Liver (tissue), 9 donors: Measurements from ENCODE around the gene EPB41L2. TPM values are rescaled to one million over a fixed set of nuclear protein-coding genes. Genes with fewer than 3 reads are reported as not detected.

Experiments
- DNase-seq: peaks from one replicate; pipeline ENCODE4 v3.0.0-alpha.2; 2017; ENCODE audit warnings: low spot score
- H3K27ac ChIP-seq, 2 donors: one replicate each; pipeline ENCODE4 v1.7.0; 2013; ENCODE audit warnings: inconsistent platforms in 2 of 2, low read length in 2 of 2, control low read depth in 1 of 2, low read depth in 1 of 2, mild to moderate bottlenecking in 1 of 2
- H3K27me3 ChIP-seq, 4 donors: one replicate each; pipeline versions ENCODE4 v1.6.1 to v1.7.0; 2013; ENCODE audit warnings: low read length in 3 of 4, inconsistent platforms in 1 of 4, mild to moderate bottlenecking in 1 of 4, moderate library complexity in 1 of 4; ENCODE audit not compliant: control insufficient read depth in 4 of 4, insufficient read depth in 4 of 4
- H3K36me3 ChIP-seq, 4 donors: one replicate each; pipeline versions ENCODE4 v1.6.1 to v1.7.0; 2013; ENCODE audit warnings: low read length in 3 of 4, mild to moderate bottlenecking in 3 of 4, low read depth in 1 of 4, moderate library complexity in 1 of 4; ENCODE audit not compliant: control insufficient read depth in 4 of 4, insufficient read depth in 3 of 4
- H3K4me1 ChIP-seq, 4 donors: one replicate each; pipeline versions ENCODE4 v1.6.1 to v1.7.0; 2013; ENCODE audit warnings: low read length in 3 of 4, mild to moderate bottlenecking in 3 of 4, moderate library complexity in 1 of 4; ENCODE audit not compliant: control insufficient read depth in 4 of 4, insufficient read depth in 4 of 4
- H3K4me3 ChIP-seq, 3 donors: one replicate each; pipeline versions ENCODE4 v1.6.1 to v1.7.0; 2013; ENCODE audit warnings: low read length in 3 of 3, control low read depth in 1 of 3, low read depth in 1 of 3, mild to moderate bottlenecking in 1 of 3
- H3K9ac ChIP-seq, 2 donors: one replicate each; pipeline ENCODE4 v1.7.0; 2013; ENCODE audit warnings: low read length in 2 of 2, mild to moderate bottlenecking in 2 of 2, moderate library complexity in 2 of 2, control low read depth in 1 of 2, low read depth in 1 of 2
- H3K9me3 ChIP-seq, 4 donors: one replicate each; pipeline versions ENCODE4 v1.6.1 to v1.7.0; 2013; ENCODE audit warnings: low read length in 3 of 4; ENCODE audit not compliant: control insufficient read depth in 4 of 4
- EGR1 ChIP-seq, 2 donors: IDR thresholded peaks; 2 replicates each; pipeline ENCODE4 v1.6.1; 2016 to 2018; ENCODE audit warnings: antibody characterized with exemption in 2 of 2, low read depth in 2 of 2
- FOXA1 ChIP-seq: IDR thresholded peaks from 2 replicates; pipeline ENCODE4 v1.6.1; 2016; ENCODE audit warnings: antibody characterized with exemption
- GABPA ChIP-seq, 2 donors: IDR thresholded peaks in 1 of 2; conservative IDR thresholded peaks in 1 of 2; 2 replicates each; pipeline ENCODE4 v1.6.1; 2016; ENCODE audit warnings: antibody characterized with exemption in 2 of 2, mild to moderate bottlenecking in 1 of 2, moderate library complexity in 1 of 2
- HNF4G ChIP-seq: IDR thresholded peaks from 2 replicates; pipeline ENCODE4 v1.6.1; 2016; ENCODE audit warnings: antibody characterized with exemption
- MAX ChIP-seq: IDR thresholded peaks from 2 replicates; pipeline ENCODE4 v1.6.1; 2016; ENCODE audit warnings: antibody characterized with exemption
- NR2F2 ChIP-seq: IDR thresholded peaks from 2 replicates; pipeline ENCODE4 v1.6.1; 2016; ENCODE audit warnings: antibody characterized with exemption
- RAD21 ChIP-seq, 2 donors: IDR thresholded peaks; 2 replicates each; pipeline ENCODE4 v1.6.1; 2016; ENCODE audit warnings: antibody characterized with exemption in 2 of 2, mild to moderate bottlenecking in 2 of 2
- REST ChIP-seq: IDR thresholded peaks from 2 replicates; pipeline ENCODE4 v1.6.1; 2016; ENCODE audit warnings: antibody characterized with exemption, mild to moderate bottlenecking
- SP1 ChIP-seq: IDR thresholded peaks from 2 replicates; pipeline ENCODE4 v1.6.1; 2018; ENCODE audit warnings: antibody characterized with exemption, mild to moderate bottlenecking
- YY1 ChIP-seq: IDR thresholded peaks from 2 replicates; pipeline ENCODE4 v1.6.1; 2016; ENCODE audit warnings: antibody characterized with exemption, mild to moderate bottlenecking
- ZBTB33 ChIP-seq: IDR thresholded peaks from 2 replicates; pipeline ENCODE4 v1.6.1; 2016; ENCODE audit warnings: antibody characterized with exemption
- WGBS: extraction: QIAGEN DNeasy Blood & Tissue Kit; methylation state at CpG from one replicate; pipeline ENCODE4 v1.1.7; 2013; 5-methylcytosine and 5-hydroxymethylcytosine counted together
- polyA plus RNA-seq, 2 donors: library from polyadenylated mRNA; stranded (reverse) in 1 of 2; unstranded in 1 of 2; fragments of 200-250 nt in 1 of 2; fragments of >200 nt in 1 of 2; fragmentation: Nextera tagmentation in 1 of 2; extraction: Ambion mirVana in 1 of 2; gene quantifications; one replicate each; pipeline versions ENCODE4 v1.2.1 to v1.2.3, GENCODE V29; 2013 to 2015
- total RNA-seq, 2 donors: library from RNA; depleted of rRNA; stranded (reverse); fragments of >200 nt; gene quantifications; one replicate each; pipeline ENCODE4 v1.2.3, GENCODE V29; 2014
- TF ChIP-seq, protein P1 (sequence below): fragments of 150-350 bp; IDR thresholded peaks from 2 replicates; pipeline ENCODE4 v1.5.1; 2017; ENCODE audit warnings: improper control_type of control experiment, low read depth, low read length; ENCODE audit not compliant: missing input control
- TF ChIP-seq, protein P2 (sequence below): IDR thresholded peaks from 2 replicates; pipeline ENCODE4 v1.6.1; 2016; ENCODE audit warnings: antibody characterized with exemption
- donor health status: healthy.
- donor health status: healthy.
- donor health status: healthy.
- donor health status: healthy.
- donor health status: healthy.

EPB41L2 gene
- total and polyA plus RNA-seq, 4 donors = 10.0 to 43.3 (median 18.7) TPM

GRCh38 chr6:130859161-130859867, 203.7 kb downstream of the EPB41L2 start (continued):
- TF ChIP-seq, protein P1, sequence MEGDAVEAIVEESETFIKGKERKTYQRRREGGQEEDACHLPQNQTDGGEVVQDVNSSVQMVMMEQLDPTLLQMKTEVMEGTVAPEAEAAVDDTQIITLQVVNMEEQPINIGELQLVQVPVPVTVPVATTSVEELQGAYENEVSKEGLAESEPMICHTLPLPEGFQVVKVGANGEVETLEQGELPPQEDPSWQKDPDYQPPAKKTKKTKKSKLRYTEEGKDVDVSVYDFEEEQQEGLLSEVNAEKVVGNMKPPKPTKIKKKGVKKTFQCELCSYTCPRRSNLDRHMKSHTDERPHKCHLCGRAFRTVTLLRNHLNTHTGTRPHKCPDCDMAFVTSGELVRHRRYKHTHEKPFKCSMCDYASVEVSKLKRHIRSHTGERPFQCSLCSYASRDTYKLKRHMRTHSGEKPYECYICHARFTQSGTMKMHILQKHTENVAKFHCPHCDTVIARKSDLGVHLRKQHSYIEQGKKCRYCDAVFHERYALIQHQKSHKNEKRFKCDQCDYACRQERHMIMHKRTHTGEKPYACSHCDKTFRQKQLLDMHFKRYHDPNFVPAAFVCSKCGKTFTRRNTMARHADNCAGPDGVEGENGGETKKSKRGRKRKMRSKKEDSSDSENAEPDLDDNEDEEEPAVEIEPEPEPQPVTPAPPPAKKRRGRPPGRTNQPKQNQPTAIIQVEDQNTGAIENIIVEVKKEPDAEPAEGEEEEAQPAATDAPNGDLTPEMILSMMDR = no peak

- H3K4me1 ChIP-seq = peaks cover 0 to 19% (median 16%) of the 10 kb centered on the region in 4 donors
- no peak overlapping the region for H3K4me3 ChIP-seq
- no peaks in the 10 kb centered on the region for H3K36me3 ChIP-seq
- TF ChIP-seq NR2F2 (no peak), SP1 (no peak)
- H3K27ac ChIP-seq = no peak overlapping the region
- no peak for DNase-seq
- H3K9ac ChIP-seq = no peak overlapping the region
- WGBS = 60% methylated on average over 2 of the region's 2 CpGs
- H3K9me3 ChIP-seq = no peaks in the 10 kb centered on the region
- H3K27me3 ChIP-seq = no peaks in the 10 kb centered on the region
Measured at GRCh38 chr6:130858498-130859160, 204.4 kb downstream of the EPB41L2 start.

GRCh38 chr6:130858054-130858453, 205.0 kb downstream of the EPB41L2 start:
- Histone ChIP-seq H3K27me3 (no peaks in the 10 kb centered on the region), H3K27ac (no peak overlapping the region), H3K9ac (no peak overlapping the region), H3K4me3 (no peak overlapping the region), H3K9me3 (no peaks in the 10 kb centered on the region), H3K36me3 (no peaks in the 10 kb centered on the region), H3K4me1 (peaks cover 0 to 19% (median 16%) of the 10 kb centered on the region in 4 donors)
- TF ChIP-seq MAX (no peak), REST (no peak), RAD21 (IDR thresholded peaks at IDR 0.05) (no peak), GABPA (IDR thresholded peaks at IDR 0.05 in 1 of 2, conservative IDR thresholded peaks at IDR 0.05 in 1 of 2) (no peak), ZBTB33 (no peak), HNF4G (no peak), NR2F2 (no peak), SP1 (no peak), FOXA1 (no peak), EGR1 (IDR thresholded peaks at IDR 0.05; ENCODE audit: low read depth in 2 of 2) (no peak), YY1 (no peak)
- TF ChIP-seq, protein P2, sequence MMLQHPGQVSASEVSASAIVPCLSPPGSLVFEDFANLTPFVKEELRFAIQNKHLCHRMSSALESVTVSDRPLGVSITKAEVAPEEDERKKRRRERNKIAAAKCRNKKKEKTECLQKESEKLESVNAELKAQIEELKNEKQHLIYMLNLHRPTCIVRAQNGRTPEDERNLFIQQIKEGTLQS = no peak
- TF ChIP-seq, protein P1 = no peak
- no peak for DNase-seq
- 81% methylated on average over 4 of the region's 4 CpGs for WGBS
